Ramos (cell line): ENCODE data around the gene CFHR5.
"Not testable (repeated sequence)": the region's sequence is repeated elsewhere in the genome, so short reads cannot be mapped to it uniquely, and the experiment has no call there.

Experiments used
- in situ Hi-C: fragments of 300-500 bp; cut with MboI; formaldehyde crosslinking; loops from one replicate; pipeline ENCODE4 v1.14.3; 2022; ENCODE audit warnings: low sequenced_read_pairs; ENCODE audit not compliant: unreplicated experiment

CFHR5 gene

GRCh38 chr1:196977278-196977677 is at the start of gene CFHR5:
Gene CFHR5 (plus strand): TSS chr1:196977556. CDS start chr1:196977665, 109 bp downstream.
- in situ Hi-C loops = no loop called here

GRCh38 chr1:196932853-196933252 is 44.5 kb upstream of the CFHR5 start:
- in situ Hi-C loops = not testable (repeated sequence)

- in situ Hi-C loops = no loop called here
These were observed 43.7 kb upstream of the CFHR5 start for GRCh38 chr1:196933531-196934189.

- in situ Hi-C loops = not testable (repeated sequence)
These were observed 35.9 kb upstream of the CFHR5 start for GRCh38 chr1:196941474-196941873.

- in situ Hi-C loops = not testable (repeated sequence)
These were observed 33.8 kb upstream of the CFHR5 start, which contains the start of gene CFHR2 for GRCh38 chr1:196943568-196943967. Gene CFHR2 (plus strand): TSS chr1:196943738. CDS start chr1:196943881, 143 bp downstream.

GRCh38 chr1:196951711-196952394 is 25.5 kb upstream of the CFHR5 start:
- in situ Hi-C loops = no loop called here

GRCh38 chr1:196954778-196955177 is 22.6 kb upstream of the CFHR5 start:
- in situ Hi-C loops = no loop called here

GRCh38 chr1:196955926-196956325 is 21.4 kb upstream of the CFHR5 start:
- in situ Hi-C loops = no loop called here

- in situ Hi-C loops = no loop called here
These were observed 16.5 kb upstream of the CFHR5 start for GRCh38 chr1:196960854-196961253.

- in situ Hi-C loops = no loop called here
These were observed 7.2 kb upstream of the CFHR5 start for GRCh38 chr1:196970182-196970581.

GRCh38 chr1:196976278-196976677 is 1.1 kb upstream of the CFHR5 start:
- in situ Hi-C loops = no loop called here

GRCh38 chr1:196980859-196981258 is 3.5 kb downstream of the CFHR5 start:
- in situ Hi-C loops = no loop called here

- in situ Hi-C loops = not testable (repeated sequence)
These were observed 4.9 kb downstream of the CFHR5 start for GRCh38 chr1:196982247-196982646.

GRCh38 chr1:196991919-196992651 is 14.7 kb downstream of the CFHR5 start:
- in situ Hi-C loops = not testable (repeated sequence)

- in situ Hi-C loops = no loop called here
These were observed 16.6 kb downstream of the CFHR5 start for GRCh38 chr1:196993916-196994315.

GRCh38 chr1:196997423-196997822 is 20.1 kb downstream of the CFHR5 start:
- in situ Hi-C loops = no loop called here

- in situ Hi-C loops = no loop called here
These were observed 24.5 kb downstream of the CFHR5 start for GRCh38 chr1:197001828-197002227.

GRCh38 chr1:197003132-197003531 is 25.8 kb downstream of the CFHR5 start:
- in situ Hi-C loops = no loop called here

- in situ Hi-C loops = no loop called here
These were observed 31.5 kb downstream of the CFHR5 start for GRCh38 chr1:197008861-197009260.

GRCh38 chr1:197011614-197012013 is 34.3 kb downstream of the CFHR5 start:
- in situ Hi-C loops = no loop called here

GRCh38 chr1:197013234-197013633 is 35.9 kb downstream of the CFHR5 start:
- in situ Hi-C loops = no loop called here
